ENCODE measurements around the gene COL17A1.

COL17A1 gene

GRCh38 chr10:104029521-104029860 is 56.2 kb downstream of the COL17A1 start:
- Histone ChIP-seq H3K9ac (ENCODE audit: low read length) (no peak overlapping the region), H3K9me2 (replicated peaks; ENCODE audit: insufficient read depth, low read length) (no peaks in the 10 kb centered on the region)
- no peak for DNase-seq

GRCh38 chr10:104028823-104029520 is 56.7 kb downstream of the COL17A1 start:
- H3K36me3 ChIP-seq (replicated peaks; ENCODE audit: insufficient read depth, low read length) = no peaks in the 10 kb centered on the region
- no peak overlapping the region for H3K9ac ChIP-seq (ENCODE audit: low read length)
- no peaks in the 10 kb centered on the region for H3K9me3 ChIP-seq (replicated peaks; ENCODE audit: insufficient read depth, low read length)
- H3K9me2 ChIP-seq (replicated peaks; ENCODE audit: insufficient read depth, low read length) = no peaks in the 10 kb centered on the region
- TF ChIP-seq CTCF (IDR thresholded peaks at IDR 0.05; ENCODE audit: low read length) (no peak), EZH2phosphoT487 (IDR thresholded peaks at IDR 0.05; ENCODE audit: low read length) (no peak), EZH2 (optimal IDR thresholded peaks at IDR 0.05; ENCODE audit: low read depth, low read length) (no peak)
- no peaks in the 10 kb centered on the region for H4K20me1 ChIP-seq (ENCODE audit: insufficient read depth, low read length)
- no peaks in the 10 kb centered on the region for H3K4me1 ChIP-seq (ENCODE audit: low read length)
- H2AFZ ChIP-seq (ENCODE audit: low read length) = no peak overlapping the region
- H3F3A ChIP-seq (ENCODE audit: insufficient read depth, low read length) = no peaks in the 10 kb centered on the region
- H3K27me3 ChIP-seq (replicated peaks; ENCODE audit: insufficient read depth, low read length) = no peaks in the 10 kb centered on the region
- no peak overlapping the region for H3K4me3 ChIP-seq (ENCODE audit: low read length)
- DNase-seq = no peak
- no peaks in the 10 kb centered on the region for H3K79me2 ChIP-seq (ENCODE audit: low read length)
- H3K27ac ChIP-seq (ENCODE audit: low read length) = no peak overlapping the region
- no peak overlapping the region for H3K4me2 ChIP-seq (ENCODE audit: low read depth, low read length)

More at GRCh38 chr10:104029521-104029860, 56.2 kb downstream of the COL17A1 start:
- no peak overlapping the region for H3K27ac ChIP-seq (ENCODE audit: low read length)
- H3K9me3 ChIP-seq (replicated peaks; ENCODE audit: insufficient read depth, low read length) = no peaks in the 10 kb centered on the region
- H4K20me1 ChIP-seq (ENCODE audit: insufficient read depth, low read length) = no peaks in the 10 kb centered on the region
- no peaks in the 10 kb centered on the region for H3K79me2 ChIP-seq (ENCODE audit: low read length)
- H3K36me3 ChIP-seq (replicated peaks; ENCODE audit: insufficient read depth, low read length) = no peaks in the 10 kb centered on the region
- no peaks in the 10 kb centered on the region for H3K4me1 ChIP-seq (ENCODE audit: low read length)
- H3F3A ChIP-seq (ENCODE audit: insufficient read depth, low read length) = no peaks in the 10 kb centered on the region
- no peak overlapping the region for H3K4me2 ChIP-seq (ENCODE audit: low read depth, low read length)
- no peak overlapping the region for H3K4me3 ChIP-seq (ENCODE audit: low read length)
- no peak overlapping the region for H2AFZ ChIP-seq (ENCODE audit: low read length)
- TF ChIP-seq CTCF (IDR thresholded peaks at IDR 0.05; ENCODE audit: low read length) (no peak), EZH2phosphoT487 (IDR thresholded peaks at IDR 0.05; ENCODE audit: low read length) (no peak), EZH2 (optimal IDR thresholded peaks at IDR 0.05; ENCODE audit: low read depth, low read length) (no peak)
- H3K27me3 ChIP-seq (replicated peaks; ENCODE audit: insufficient read depth, low read length) = no peaks in the 10 kb centered on the region

GRCh38 chr10:104028146-104028545 is 57.5 kb downstream of the COL17A1 start:
- Histone ChIP-seq H2AFZ (ENCODE audit: low read length) (no peak overlapping the region), H3K4me2 (ENCODE audit: low read depth, low read length) (no peak overlapping the region), H3K36me3 (replicated peaks; ENCODE audit: insufficient read depth, low read length) (no peaks in the 10 kb centered on the region; the same call in 1 of the 2 replicates), H3K9me3 (replicated peaks; ENCODE audit: insufficient read depth, low read length) (no peaks in the 10 kb centered on the region), H3K4me1 (ENCODE audit: low read length) (no peaks in the 10 kb centered on the region), H3K27ac (ENCODE audit: low read length) (no peak overlapping the region), H3K9ac (ENCODE audit: low read length) (no peak overlapping the region), H3F3A (ENCODE audit: insufficient read depth, low read length) (no peaks in the 10 kb centered on the region), H3K4me3 (ENCODE audit: low read length) (no peak overlapping the region), H4K20me1 (ENCODE audit: insufficient read depth, low read length) (no peaks in the 10 kb centered on the region), H3K9me2 (replicated peaks; ENCODE audit: insufficient read depth, low read length) (no peaks in the 10 kb centered on the region), H3K79me2 (ENCODE audit: low read length) (no peaks in the 10 kb centered on the region), H3K27me3 (replicated peaks; ENCODE audit: insufficient read depth, low read length) (no peaks in the 10 kb centered on the region)
- TF ChIP-seq EZH2phosphoT487 (IDR thresholded peaks at IDR 0.05; ENCODE audit: low read length) (no peak), CTCF (IDR thresholded peaks at IDR 0.05; ENCODE audit: low read length) (peak; percentile 20)
- DNase-seq = no peak

All from MM.1S (cell line).